HG02973 (cell line): ENCODE data around the gene MRPL28.

Source experiments
- ATAC-seq: cut with Tn5 transposase; IDR thresholded peaks from one replicate; pipeline ENCODE4 v1.9.1; 2021; ENCODE audit warnings: moderate library complexity; ENCODE audit not compliant: unreplicated experiment

The MRPL28 gene

GRCh38 chr16:318628-319027 lies 51.7 kb downstream of the MRPL28 start:
- no peak for ATAC-seq

- no peak for ATAC-seq
Observed at GRCh38 chr16:317583-317982, 52.8 kb downstream of the MRPL28 start.
